GM18867 (cell line): ENCODE results near the gene KIF12.

ENCODE experiments used
- ATAC-seq: cut with Tn5 transposase; IDR thresholded peaks from one replicate; pipeline ENCODE4 v1.9.1; 2021; ENCODE audit warnings: mild to moderate bottlenecking, moderate library complexity; ENCODE audit not compliant: unreplicated experiment

Gene KIF12

DNA sequence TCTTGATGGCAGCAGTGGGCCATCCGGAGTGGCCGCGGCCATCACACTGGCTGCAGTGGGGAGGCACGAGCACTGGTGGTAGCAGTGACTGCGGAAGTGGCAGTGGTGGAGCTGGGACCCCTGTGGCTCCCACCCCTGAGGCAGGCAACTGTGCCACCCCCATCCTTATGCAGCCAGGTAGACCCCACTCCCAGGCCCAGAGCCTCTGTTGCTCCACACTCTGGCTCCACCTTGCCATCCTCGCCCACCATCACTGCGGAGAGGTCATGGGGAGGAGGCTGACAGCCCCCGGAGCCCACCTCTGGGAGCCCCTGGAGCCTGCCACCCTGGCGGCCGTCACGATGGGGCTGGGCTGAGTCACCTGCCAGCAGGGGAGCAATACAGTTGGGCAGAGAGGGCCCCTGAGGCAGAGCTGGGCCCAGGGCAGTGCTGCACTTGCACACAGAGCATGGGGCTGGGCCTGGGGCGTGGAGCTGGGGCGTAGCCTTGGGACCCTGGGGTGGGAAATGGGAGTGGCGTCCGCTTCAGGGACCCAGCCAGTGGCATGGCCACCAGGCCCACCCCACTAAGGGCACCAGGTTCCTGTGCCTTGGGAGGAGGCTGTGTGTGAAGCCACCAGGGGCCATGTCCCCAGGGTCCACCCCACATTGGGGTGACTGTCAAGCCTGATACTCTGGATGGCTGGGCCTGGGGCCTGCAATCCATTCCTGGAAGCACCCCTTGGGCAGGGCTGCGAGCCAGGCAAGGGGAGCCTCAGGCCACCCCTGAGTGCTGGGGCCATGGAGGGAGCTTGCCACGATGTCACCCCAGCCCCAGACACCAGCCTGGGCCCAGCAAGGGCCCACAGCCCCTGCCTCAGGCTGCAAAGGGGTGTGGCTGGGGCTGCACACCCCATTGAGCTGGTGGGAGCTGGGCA lies 28.6 kb downstream of the KIF12 start:
- ATAC-seq = no peak

- ATAC-seq = no peak
These were observed 29.5 kb downstream of the KIF12 start for GRCh38 chr9:114069476-114070187.

DNA sequence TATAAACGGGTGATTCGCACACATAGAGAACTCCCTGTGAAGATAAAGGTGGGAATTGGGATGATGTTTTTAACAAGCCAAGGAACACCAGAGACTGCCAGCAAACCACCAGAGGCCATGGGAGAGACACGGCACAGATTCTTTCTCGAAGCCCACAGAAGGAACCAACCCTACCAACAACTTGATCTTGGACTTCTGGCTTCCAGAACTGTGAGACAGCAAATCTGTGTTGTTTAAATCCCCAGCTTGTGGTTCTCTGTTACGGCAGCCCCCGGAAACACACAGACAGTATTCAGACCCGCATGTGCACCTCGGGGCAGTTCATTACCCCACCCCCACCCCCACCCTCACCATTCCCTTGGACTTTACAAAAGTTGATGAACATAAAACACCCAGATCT lies 33.8 kb downstream of the KIF12 start:
- ATAC-seq = no peak

DNA sequence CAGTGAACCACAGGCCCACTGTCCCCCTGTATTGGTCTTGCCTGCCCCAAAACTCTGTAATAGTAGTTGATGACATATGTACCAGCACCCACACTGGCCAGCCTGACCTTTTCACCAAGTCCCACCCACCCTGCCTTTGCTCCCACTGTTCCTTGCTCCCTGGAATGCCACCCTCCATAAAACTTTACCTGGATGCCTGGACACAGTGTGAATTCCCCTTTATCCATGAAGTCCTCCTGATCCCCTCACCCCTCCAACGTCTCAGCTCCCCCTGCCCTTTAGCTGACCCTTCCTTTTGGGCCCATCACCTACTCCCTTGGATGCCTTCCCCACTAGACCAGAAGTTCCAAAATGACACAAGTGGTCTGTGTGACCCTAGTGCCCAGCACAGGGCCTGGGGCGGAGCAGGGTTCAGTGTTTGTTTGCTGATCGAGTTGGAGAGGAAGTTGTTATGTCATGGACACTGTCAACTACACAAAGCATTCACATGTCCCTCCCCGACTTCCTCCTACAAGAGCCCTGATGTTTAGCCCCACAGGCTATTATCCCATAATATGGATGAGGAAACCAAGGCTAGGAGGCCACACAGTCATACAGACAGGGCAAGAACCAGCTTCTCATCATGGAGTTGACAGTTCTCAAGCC lies 37.1 kb downstream of the KIF12 start:
- no peak for ATAC-seq

DNA sequence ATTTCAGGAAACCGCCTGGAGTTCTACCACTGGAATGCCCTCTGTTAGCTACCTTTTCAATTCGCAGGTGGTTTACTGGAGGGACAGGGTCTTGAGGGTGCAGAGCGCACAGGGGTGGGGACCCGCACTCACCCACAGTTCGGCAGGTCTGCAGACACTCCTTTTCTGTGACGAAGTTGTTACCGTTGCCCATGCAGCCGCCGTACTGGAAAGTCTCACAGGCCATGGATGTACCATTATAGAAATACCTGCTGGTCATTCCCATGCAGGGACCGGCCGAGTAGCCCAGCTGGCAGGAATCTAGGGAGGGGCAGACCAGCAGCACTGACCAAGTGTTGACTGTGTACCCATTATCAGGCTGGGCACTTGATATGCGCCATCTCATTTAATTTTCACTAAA lies 37.8 kb downstream of the KIF12 start:
- ATAC-seq = no peak

- no peak for ATAC-seq
These were observed 38.4 kb downstream of the KIF12 start for GRCh38 chr9:114060711-114061110.

GRCh38 chr9:114060070-114060469 lies 39.0 kb downstream of the KIF12 start:
- no peak for ATAC-seq

GRCh38 chr9:114059047-114059803 lies 39.9 kb downstream of the KIF12 start:
- ATAC-seq = no peak

- ATAC-seq = no peak
These were observed 40.4 kb downstream of the KIF12 start for GRCh38 chr9:114058688-114059046.

- ATAC-seq = no peak
These were observed 41.8 kb downstream of the KIF12 start for GRCh38 chr9:114057161-114057885.

GRCh38 chr9:114056527-114056926 lies 42.6 kb downstream of the KIF12 start:
- ATAC-seq = no peak

DNA sequence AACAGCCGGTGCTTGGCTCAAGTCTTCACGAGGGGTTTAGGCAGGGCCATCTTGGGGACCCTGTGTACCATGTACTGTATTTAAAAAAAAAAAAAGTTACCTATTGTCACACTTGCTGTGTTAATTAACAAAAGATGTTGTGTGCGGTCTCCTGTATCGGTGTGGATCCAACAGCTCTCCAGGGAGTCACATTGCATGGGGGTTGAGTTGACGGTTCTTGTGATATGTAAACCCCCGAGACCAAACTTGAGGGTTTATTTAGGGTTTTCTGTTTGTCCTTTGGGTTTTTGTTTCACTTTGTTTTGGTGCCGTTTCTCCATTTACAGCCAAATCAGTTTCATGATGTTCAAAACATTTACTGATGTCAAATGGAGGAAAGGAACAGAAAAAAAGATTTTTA lies 43.2 kb downstream of the KIF12 start:
- no peak for ATAC-seq

- no peak for ATAC-seq
These were observed 44.0 kb downstream of the KIF12 start for GRCh38 chr9:114055061-114055460.

- no peak for ATAC-seq
These were observed 44.9 kb downstream of the KIF12 start for GRCh38 chr9:114054191-114054690.

GRCh38 chr9:114053246-114054005 lies 45.7 kb downstream of the KIF12 start:
- ATAC-seq = no peak

DNA sequence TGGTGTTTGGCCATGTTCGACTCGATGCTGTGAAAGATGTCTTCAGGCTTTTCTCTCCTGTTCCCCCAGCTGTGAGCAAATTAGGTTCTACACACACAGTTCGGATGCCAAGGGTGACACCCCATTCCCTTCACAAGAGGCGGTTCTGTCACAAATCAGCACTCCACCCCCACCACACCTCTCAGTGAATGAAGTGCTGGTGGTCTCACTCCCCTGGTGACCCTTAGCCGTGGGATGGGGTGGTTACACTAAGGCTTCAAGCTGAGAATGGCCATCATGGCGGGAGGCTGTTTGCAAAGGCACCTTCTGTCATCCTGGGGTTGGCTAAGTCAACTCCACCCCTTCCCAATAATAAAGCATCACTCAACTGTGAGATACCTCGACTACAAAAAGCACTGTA lies 47.4 kb downstream of the KIF12 start:
- no peak for ATAC-seq

DNA sequence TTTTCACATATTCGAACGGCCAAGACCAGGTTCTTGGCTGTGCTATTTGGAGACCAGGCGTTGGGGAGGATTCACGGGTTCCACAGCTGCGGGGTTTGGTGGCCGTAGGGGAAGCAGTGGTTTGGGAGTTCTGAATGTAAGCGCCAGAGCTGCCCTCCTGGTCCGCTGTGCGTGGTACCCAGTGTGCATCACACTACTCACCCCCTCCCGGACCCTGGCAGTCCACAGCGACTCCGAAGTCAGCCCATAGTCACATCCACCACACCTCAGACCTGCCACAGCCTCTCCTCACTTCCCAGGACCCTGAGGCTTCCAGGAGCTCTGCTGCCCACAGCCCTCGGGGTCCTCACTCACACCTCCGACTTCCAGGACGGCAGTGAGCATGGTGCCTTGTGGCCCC lies 47.8 kb downstream of the KIF12 start:
- ATAC-seq = no peak

GRCh38 chr9:114050646-114051045 lies 48.4 kb downstream of the KIF12 start:
- no peak for ATAC-seq

- no peak for ATAC-seq
These were observed 48.9 kb downstream of the KIF12 start for GRCh38 chr9:114050226-114050568.
